ENCODE data around the gene IL4I1. TPM values are rescaled to one million over a fixed set of nuclear protein-coding genes. Genes with fewer than 3 reads are reported as not detected.
A peak's percentile ranks its signal among the peaks of the same experiment; 100 is the strongest.

The IL4I1 gene
- total RNA-seq, 1 experiment from 2014 or later = 0.71 TPM

DNA sequence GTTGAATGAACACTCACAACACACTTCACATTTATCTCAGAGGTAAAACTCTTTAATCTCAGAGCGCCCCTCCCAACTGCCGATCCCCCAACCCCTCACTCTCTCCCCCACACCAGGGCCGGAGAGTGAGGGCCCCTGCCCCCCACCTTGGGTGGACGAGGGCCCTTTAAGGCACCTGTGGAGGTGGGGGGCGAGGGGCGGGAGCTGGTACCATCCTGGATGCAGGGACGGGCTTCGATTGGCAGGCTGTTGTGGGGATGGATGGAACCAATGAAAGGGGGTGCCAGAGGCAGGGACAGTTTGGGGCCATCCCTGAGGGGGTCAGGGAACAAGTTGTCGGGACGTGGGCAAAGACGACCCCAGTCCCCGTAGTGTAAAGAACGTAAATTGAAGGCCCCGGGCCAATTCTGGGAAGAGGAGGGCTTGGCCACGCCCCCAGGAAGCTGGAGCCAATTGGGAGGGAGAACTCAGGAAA, 27.6 kb downstream of the IL4I1 start:
- peak; percentile 25 for ATAC-seq

More for the DNA sequence above, 27.6 kb downstream of the IL4I1 start:
- peak overlapping the region; percentile 68 for H3K4me2 ChIP-seq (ENCODE audit: low read length)
- H3K36me3 ChIP-seq (ENCODE audit: control insufficient read depth in 1 of 2, insufficient read depth in 2 of 2, low read length in 2 of 2) = peaks cover 3 to 20% of the 10 kb centered on the region in 2 experiments; a peak in 2 of 4 replicates
- H3K27me3 ChIP-seq (ENCODE audit: insufficient read depth, low read length) = no peaks in the 10 kb centered on the region
- TF ChIP-seq POLR2AphosphoS5 (IDR thresholded peaks at IDR 0.05; ENCODE audit: low read depth, low read length) (no peak), TCF7L2 (IDR thresholded peaks at IDR 0.05; ENCODE audit: borderline replicate concordance, extremely low read depth, insufficient read depth, insufficient read length) (no peak), ELF1 (IDR thresholded peaks at IDR 0.05; ENCODE audit: borderline replicate concordance, low read depth) (no peak), JUND (IDR thresholded peaks at IDR 0.05) (no peak), EZH2phosphoT487 (IDR thresholded peaks at IDR 0.05; ENCODE audit: borderline replicate concordance) (no peak), CBX3 (IDR thresholded peaks at IDR 0.05; ENCODE audit: low read depth) (no peak), SIN3A (IDR thresholded peaks at IDR 0.05; ENCODE audit: low read depth) (no peak), EGR1 (IDR thresholded peaks at IDR 0.05; ENCODE audit: low read depth) (no peak), ZNF274 (IDR thresholded peaks at IDR 0.05; ENCODE audit: low read depth, low read length) (no peak), SRF (IDR thresholded peaks at IDR 0.05; ENCODE audit: low read depth) (no peak)
- TF ChIP-seq, protein P1, sequence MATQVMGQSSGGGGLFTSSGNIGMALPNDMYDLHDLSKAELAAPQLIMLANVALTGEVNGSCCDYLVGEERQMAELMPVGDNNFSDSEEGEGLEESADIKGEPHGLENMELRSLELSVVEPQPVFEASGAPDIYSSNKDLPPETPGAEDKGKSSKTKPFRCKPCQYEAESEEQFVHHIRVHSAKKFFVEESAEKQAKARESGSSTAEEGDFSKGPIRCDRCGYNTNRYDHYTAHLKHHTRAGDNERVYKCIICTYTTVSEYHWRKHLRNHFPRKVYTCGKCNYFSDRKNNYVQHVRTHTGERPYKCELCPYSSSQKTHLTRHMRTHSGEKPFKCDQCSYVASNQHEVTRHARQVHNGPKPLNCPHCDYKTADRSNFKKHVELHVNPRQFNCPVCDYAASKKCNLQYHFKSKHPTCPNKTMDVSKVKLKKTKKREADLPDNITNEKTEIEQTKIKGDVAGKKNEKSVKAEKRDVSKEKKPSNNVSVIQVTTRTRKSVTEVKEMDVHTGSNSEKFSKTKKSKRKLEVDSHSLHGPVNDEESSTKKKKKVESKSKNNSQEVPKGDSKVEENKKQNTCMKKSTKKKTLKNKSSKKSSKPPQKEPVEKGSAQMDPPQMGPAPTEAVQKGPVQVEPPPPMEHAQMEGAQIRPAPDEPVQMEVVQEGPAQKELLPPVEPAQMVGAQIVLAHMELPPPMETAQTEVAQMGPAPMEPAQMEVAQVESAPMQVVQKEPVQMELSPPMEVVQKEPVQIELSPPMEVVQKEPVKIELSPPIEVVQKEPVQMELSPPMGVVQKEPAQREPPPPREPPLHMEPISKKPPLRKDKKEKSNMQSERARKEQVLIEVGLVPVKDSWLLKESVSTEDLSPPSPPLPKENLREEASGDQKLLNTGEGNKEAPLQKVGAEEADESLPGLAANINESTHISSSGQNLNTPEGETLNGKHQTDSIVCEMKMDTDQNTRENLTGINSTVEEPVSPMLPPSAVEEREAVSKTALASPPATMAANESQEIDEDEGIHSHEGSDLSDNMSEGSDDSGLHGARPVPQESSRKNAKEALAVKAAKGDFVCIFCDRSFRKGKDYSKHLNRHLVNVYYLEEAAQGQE (IDR thresholded peaks at IDR 0.05; ENCODE audit: low read depth) = no peak
- TF ChIP-seq, protein P2, sequence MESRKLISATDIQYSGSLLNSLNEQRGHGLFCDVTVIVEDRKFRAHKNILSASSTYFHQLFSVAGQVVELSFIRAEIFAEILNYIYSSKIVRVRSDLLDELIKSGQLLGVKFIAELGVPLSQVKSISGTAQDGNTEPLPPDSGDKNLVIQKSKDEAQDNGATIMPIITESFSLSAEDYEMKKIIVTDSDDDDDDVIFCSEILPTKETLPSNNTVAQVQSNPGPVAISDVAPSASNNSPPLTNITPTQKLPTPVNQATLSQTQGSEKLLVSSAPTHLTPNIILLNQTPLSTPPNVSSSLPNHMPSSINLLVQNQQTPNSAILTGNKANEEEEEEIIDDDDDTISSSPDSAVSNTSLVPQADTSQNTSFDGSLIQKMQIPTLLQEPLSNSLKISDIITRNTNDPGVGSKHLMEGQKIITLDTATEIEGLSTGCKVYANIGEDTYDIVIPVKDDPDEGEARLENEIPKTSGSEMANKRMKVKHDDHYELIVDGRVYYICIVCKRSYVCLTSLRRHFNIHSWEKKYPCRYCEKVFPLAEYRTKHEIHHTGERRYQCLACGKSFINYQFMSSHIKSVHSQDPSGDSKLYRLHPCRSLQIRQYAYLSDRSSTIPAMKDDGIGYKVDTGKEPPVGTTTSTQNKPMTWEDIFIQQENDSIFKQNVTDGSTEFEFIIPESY (IDR thresholded peaks at IDR 0.05; ENCODE audit: extremely low read depth, insufficient replicate concordance, low read length) = no peak
- TF ChIP-seq, protein P3, sequence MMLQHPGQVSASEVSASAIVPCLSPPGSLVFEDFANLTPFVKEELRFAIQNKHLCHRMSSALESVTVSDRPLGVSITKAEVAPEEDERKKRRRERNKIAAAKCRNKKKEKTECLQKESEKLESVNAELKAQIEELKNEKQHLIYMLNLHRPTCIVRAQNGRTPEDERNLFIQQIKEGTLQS (IDR thresholded peaks at IDR 0.05) = no peak
- TF ChIP-seq, protein P4, sequence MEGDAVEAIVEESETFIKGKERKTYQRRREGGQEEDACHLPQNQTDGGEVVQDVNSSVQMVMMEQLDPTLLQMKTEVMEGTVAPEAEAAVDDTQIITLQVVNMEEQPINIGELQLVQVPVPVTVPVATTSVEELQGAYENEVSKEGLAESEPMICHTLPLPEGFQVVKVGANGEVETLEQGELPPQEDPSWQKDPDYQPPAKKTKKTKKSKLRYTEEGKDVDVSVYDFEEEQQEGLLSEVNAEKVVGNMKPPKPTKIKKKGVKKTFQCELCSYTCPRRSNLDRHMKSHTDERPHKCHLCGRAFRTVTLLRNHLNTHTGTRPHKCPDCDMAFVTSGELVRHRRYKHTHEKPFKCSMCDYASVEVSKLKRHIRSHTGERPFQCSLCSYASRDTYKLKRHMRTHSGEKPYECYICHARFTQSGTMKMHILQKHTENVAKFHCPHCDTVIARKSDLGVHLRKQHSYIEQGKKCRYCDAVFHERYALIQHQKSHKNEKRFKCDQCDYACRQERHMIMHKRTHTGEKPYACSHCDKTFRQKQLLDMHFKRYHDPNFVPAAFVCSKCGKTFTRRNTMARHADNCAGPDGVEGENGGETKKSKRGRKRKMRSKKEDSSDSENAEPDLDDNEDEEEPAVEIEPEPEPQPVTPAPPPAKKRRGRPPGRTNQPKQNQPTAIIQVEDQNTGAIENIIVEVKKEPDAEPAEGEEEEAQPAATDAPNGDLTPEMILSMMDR (IDR thresholded peaks at IDR 0.05 in 2 of 3, conservative IDR thresholded peaks at IDR 0.05 in 1 of 3; ENCODE audit: borderline replicate concordance in 1 of 3, insufficient read depth in 1 of 3, low read depth in 2 of 3, low read length in 2 of 3) = no peak
- TF ChIP-seq, protein P5, sequence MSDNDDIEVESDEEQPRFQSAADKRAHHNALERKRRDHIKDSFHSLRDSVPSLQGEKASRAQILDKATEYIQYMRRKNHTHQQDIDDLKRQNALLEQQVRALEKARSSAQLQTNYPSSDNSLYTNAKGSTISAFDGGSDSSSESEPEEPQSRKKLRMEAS (IDR thresholded peaks at IDR 0.05) = no peak
- peak overlapping the region; percentile 31 to 34 for H3K4me3 ChIP-seq (replicated peaks in 1 of 2; ENCODE audit: low read depth in 1 of 2, low read length in 2 of 2)
- peaks cover 5% of the 10 kb centered on the region; the same call in 1 of the 2 replicates for H4K20me1 ChIP-seq (ENCODE audit: insufficient read depth)
- H2AFZ ChIP-seq (ENCODE audit: low read depth, low read length, poor library complexity, severe bottlenecking) = no peak overlapping the region
- H3K9me2 ChIP-seq (ENCODE audit: insufficient read depth) = no peaks in the 10 kb centered on the region
- POLR2A ChIA-PET = interaction anchor here (0.6 to 2.0 kb wide), 10 partner anchors 8 to 408 kb away, joined by 3 to 12 read pairs (median 4); partner anchors contain the start of genes AKT1S1, ATF5, NUP62 and PTOV1
- H3K79me2 ChIP-seq (ENCODE audit: insufficient read depth, low read length) = peaks cover 35% of the 10 kb centered on the region
- H3K9ac ChIP-seq (ENCODE audit: low read length) = no peak overlapping the region
- DNase-seq (ENCODE audit: low read depth, low spot score) = no peak
- intact Hi-C loops (cut with micrococcal nuclease) = loop anchor here (1.0 to 5.0 kb wide), 2 partner anchors 8 to 102 kb away; partner anchors contain the start of genes AKT1S1, AP2A1 and TBC1D17
- H3K4me1 ChIP-seq (ENCODE audit: control insufficient read depth in 1 of 2, insufficient read depth in 2 of 2, low read length in 2 of 2) = peaks cover 30 to 53% of the 10 kb centered on the region in 2 experiments; a peak in 3 of 4 replicates
- CTCF ChIA-PET = interaction anchor here (1.1 to 1.3 kb wide), 2 partner anchors 118 to 152 kb away, joined by 4 to 5 read pairs; no protein-coding TSS in a partner anchor
- H3K27ac ChIP-seq (ENCODE audit: low read depth, low read length) = peak overlapping the region; percentile 91
- H3K9me3 ChIP-seq (ENCODE audit: control insufficient read depth in 1 of 2, insufficient read depth in 1 of 2, low read depth in 1 of 2, low read length in 2 of 2) = no peaks in the 10 kb centered on the region
- no TSS peak for BruUV-seq (replicated peaks)
- RAD21 ChIA-PET (ENCODE audit: low non-redundant PET in 1 of 2, low total read pairs in 2 of 2, uncharacterized antibody in 2 of 2, unreplicated experiment in 2 of 2) = interaction anchor here in 1 of 2 experiments (0.6 kb wide), 1 partner anchor 460 kb away, joined by 3 read pairs; no protein-coding TSS in a partner anchor
